AG04450 (cell line): ENCODE results near the gene UMPS. TPM values are rescaled to one million over a fixed set of nuclear protein-coding genes. Genes with fewer than 3 reads are reported as not detected.

Experiments
- CTCF ChIA-PET: fragments of 300-600, 350-600 bp; formaldehyde crosslinking; extraction: SDS; loops from one replicate; lab custom pipeline; 2022; ENCODE audit warnings: antibody characterized with exemption, inconsistent platforms; lab: Charles Lee
- POLR2A ChIA-PET: fragments of 350-600 bp; formaldehyde crosslinking; extraction: SDS; loops from one replicate; lab custom pipeline; 2021; ENCODE audit warnings: antibody characterized with exemption, inconsistent platforms; lab: Yijun Ruan, JAX
- DNase-seq: peaks from one replicate; pipeline ENCODE4 v3.0.0-alpha.2; 2011; ENCODE audit warnings: low read depth, low spot score
- H3K27ac ChIP-seq: one replicate; pipeline ENCODE4 v1.5.1; 2012; ENCODE audit warnings: low read depth, low read length, control low read depth
- H3K27me3 ChIP-seq: one replicate; pipeline ENCODE4 v1.6.0; 2012; ENCODE audit warnings: low read length; ENCODE audit not compliant: control insufficient read depth, insufficient read depth
- H3K4me3 ChIP-seq: 2 replicates; pipeline ENCODE4 v1.5.1; 2011; ENCODE audit warnings: mild to moderate bottlenecking, low read depth, low read length, control low read depth
- H3K9me3 ChIP-seq: 2 replicates; pipeline ENCODE4 v1.5.1; 2012; ENCODE audit warnings: low read length; ENCODE audit not compliant: control insufficient read depth, insufficient read depth
- CTCF ChIP-seq: IDR thresholded peaks from 2 replicates; pipeline ENCODE4 v1.5.1; 2011; ENCODE audit warnings: low read depth, low read length, control low read depth, inconsistent platforms
- polyA plus RNA-seq: library from polyadenylated mRNA; depleted of rRNA; stranded (reverse); fragments of >200 nt; gene quantifications from 2 replicates; pipeline ENCODE4 v1.2.3, GENCODE V29; 2011

Gene UMPS
- polyA plus RNA-seq, 1 experiment = 27.9 TPM

DNA sequence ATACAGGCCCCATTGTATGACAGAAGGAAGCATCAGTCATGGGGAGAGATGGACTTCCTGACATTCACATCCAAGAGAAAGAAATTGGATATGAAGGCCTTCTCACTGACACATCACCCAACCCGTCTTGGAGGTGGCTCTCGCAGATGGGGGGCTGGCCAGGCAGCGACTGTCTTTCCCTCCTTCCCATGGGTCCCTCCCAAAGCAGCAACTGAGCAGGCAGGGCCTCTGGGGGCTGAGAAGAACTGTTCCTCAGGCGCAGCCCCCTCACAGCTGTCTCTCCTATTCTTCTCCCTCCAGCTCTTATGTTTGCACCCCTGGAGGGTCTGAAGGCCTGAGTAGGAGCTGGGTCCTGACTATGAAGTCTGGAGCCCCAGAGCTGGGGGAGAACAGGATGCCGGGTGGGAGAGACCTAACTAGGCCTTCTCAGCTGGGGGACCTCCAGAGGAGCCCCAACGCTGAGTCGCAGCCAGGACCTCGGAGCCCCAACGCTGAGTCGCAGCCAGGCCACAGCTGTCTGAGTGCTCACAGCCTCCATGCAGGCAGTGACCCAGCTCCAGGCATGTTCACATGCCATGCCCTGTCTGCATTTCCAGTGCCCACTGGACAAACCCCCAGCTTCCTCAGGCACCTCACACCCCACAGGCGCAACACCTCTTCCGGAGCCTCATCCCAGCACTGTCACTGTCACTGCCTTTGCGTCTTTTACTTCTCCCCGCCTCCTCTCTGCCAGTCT, 29.6 kb downstream of the UMPS start:
- ChIA-PET POLR2A (interaction anchor here (1.5 to 1.6 kb wide), 2 partner anchors 12 to 760 kb away, joined by 3 to 6 read pairs; partner anchors contain the start of gene SNX4), CTCF (interaction anchor here (0.9 to 5.9 kb wide), 14 partner anchors 11 to 826 kb away, joined by 3 to 177 read pairs (median 11); no protein-coding TSS in a partner anchor)

DNA sequence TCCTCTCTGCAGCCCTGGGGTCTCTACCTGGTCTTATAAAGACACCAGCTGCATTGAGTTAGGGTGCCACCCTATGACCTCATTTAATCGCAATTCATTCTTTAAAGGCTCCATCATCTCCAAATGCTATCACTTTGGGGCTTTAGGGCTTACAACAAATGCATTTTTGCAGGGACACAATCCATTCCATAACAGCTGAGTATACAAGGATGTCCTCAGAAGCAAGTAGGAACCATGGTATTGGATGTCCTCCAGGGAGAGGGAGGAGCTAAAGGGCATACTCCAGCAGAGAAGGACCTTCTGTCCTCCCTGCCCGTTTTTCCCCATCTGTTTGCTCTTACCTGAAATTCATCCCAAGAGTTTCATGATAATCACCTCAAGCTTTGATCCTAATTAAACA, 30.3 kb downstream of the UMPS start:
- ChIA-PET CTCF (interaction anchor here (0.6 to 5.9 kb wide), 36 partner anchors 9 to 825 kb away, joined by 3 to 177 read pairs (median 4); partner anchors contain the start of gene ITGB5), POLR2A (interaction anchor here (1.0 to 1.6 kb wide), 3 partner anchors 11 to 759 kb away, joined by 3 to 6 read pairs (median 3); partner anchors contain the start of gene SNX4)
- no peak for TF ChIP-seq CTCF
- no peak for DNase-seq
- no peak overlapping the region for H3K27ac ChIP-seq
- no peaks in the 10 kb centered on the region for H3K27me3 ChIP-seq
- no peaks in the 10 kb centered on the region for H3K9me3 ChIP-seq
- H3K4me3 ChIP-seq = no peak overlapping the region

More for the DNA sequence above, 29.6 kb downstream of the UMPS start:
- no peaks in the 10 kb centered on the region for H3K27me3 ChIP-seq
- H3K4me3 ChIP-seq = no peak overlapping the region
- DNase-seq = no peak
- H3K27ac ChIP-seq = peak overlapping the region; percentile 11
- TF ChIP-seq CTCF = no peak
- H3K9me3 ChIP-seq = no peaks in the 10 kb centered on the region

- peak; percentile 98 for TF ChIP-seq CTCF
- no peaks in the 10 kb centered on the region for H3K9me3 ChIP-seq
- no peak overlapping the region for H3K27ac ChIP-seq
- ChIA-PET CTCF (interaction anchor here (0.6 to 5.9 kb wide), 35 partner anchors 10 to 825 kb away, joined by 3 to 177 read pairs (median 4); partner anchors contain the start of gene ITGB5), POLR2A (interaction anchor here (0.9 to 1.6 kb wide), 4 partner anchors 10 to 759 kb away, joined by 3 to 6 read pairs (median 4); partner anchors contain the start of gene SNX4)
- no peaks in the 10 kb centered on the region for H3K27me3 ChIP-seq
- no peak overlapping the region for H3K4me3 ChIP-seq
- peak; percentile 77 for DNase-seq
Observed at GRCh38 chr3:124761250-124761796, 31.1 kb downstream of the UMPS start.

- no peak for TF ChIP-seq CTCF
- ChIA-PET CTCF (interaction anchor here (1.2 to 5.9 kb wide), 20 partner anchors 9 to 824 kb away, joined by 3 to 177 read pairs (median 8); partner anchors contain the start of gene ITGB5), POLR2A (interaction anchor here (0.9 kb wide), 1 partner anchor 124 kb away, joined by 4 read pairs; no protein-coding TSS in a partner anchor)
- no peak for DNase-seq
- H3K4me3 ChIP-seq = no peak overlapping the region
- no peak overlapping the region for H3K27ac ChIP-seq
- no peaks in the 10 kb centered on the region for H3K9me3 ChIP-seq
- H3K27me3 ChIP-seq = no peaks in the 10 kb centered on the region
Observed at GRCh38 chr3:124761935-124762660, 31.8 kb downstream of the UMPS start.
